GM21786 (cell line): ENCODE measurements around the gene CFAP90.

Experiments used
- ATAC-seq: cut with Tn5 transposase; IDR thresholded peaks from one replicate; pipeline ENCODE4 v1.9.1; 2021; ENCODE audit not compliant: unreplicated experiment

The CFAP90 gene

GRCh38 chr5:7781899-7782298, 69.0 kb downstream of the CFAP90 start:
- no peak for ATAC-seq
